ENCODE data around the gene PRAC2. TPM values are rescaled to one million over a fixed set of nuclear protein-coding genes. Genes with fewer than 3 reads are reported as not detected.

The PRAC2 gene
- total RNA-seq, 1 experiment from 2014 or later, result not detected

GRCh38 chr17:48747445-48748363, 24.7 kb downstream of the PRAC2 start:
- Histone ChIP-seq H2AFZ (ENCODE audit: low read depth, low read length, poor library complexity, severe bottlenecking) (no peak overlapping the region), H3K9me3 (ENCODE audit: control insufficient read depth in 1 of 2, insufficient read depth in 1 of 2, low read depth in 1 of 2, low read length in 2 of 2) (no peaks in the 10 kb centered on the region), H3K27ac (ENCODE audit: low read depth, low read length) (no peak overlapping the region), H3K4me2 (ENCODE audit: low read length) (no peak overlapping the region), H3K27me3 (ENCODE audit: insufficient read depth, low read length) (peaks cover 36% of the 10 kb centered on the region), H3K4me3 (replicated peaks in 1 of 2; ENCODE audit: low read depth in 1 of 2, low read length in 2 of 2) (no peak overlapping the region), H3K4me1 (ENCODE audit: control insufficient read depth in 1 of 2, insufficient read depth in 2 of 2, low read length in 2 of 2) (no peaks in the 10 kb centered on the region), H3K79me2 (ENCODE audit: insufficient read depth, low read length) (no peaks in the 10 kb centered on the region), H3K9me2 (ENCODE audit: insufficient read depth) (no peaks in the 10 kb centered on the region), H3K36me3 (ENCODE audit: control insufficient read depth in 1 of 2, insufficient read depth in 2 of 2, low read length in 2 of 2) (no peaks in the 10 kb centered on the region), H4K20me1 (ENCODE audit: insufficient read depth) (no peaks in the 10 kb centered on the region), H3K9ac (ENCODE audit: low read length) (no peak overlapping the region)
- ChIA-PET RAD21 (ENCODE audit: low non-redundant PET in 1 of 2, low total read pairs in 2 of 2, uncharacterized antibody in 2 of 2, unreplicated experiment in 2 of 2) (no interaction called here), CTCF (no interaction called here), POLR2A (no interaction called here)
- BruUV-seq (replicated peaks), result no TSS peak
- TF ChIP-seq ATF3 (IDR thresholded peaks at IDR 0.05) (no peak), SIN3A (IDR thresholded peaks at IDR 0.05; ENCODE audit: low read depth) (no peak), MAX (IDR thresholded peaks at IDR 0.05) (no peak), CEBPB (IDR thresholded peaks at IDR 0.05; ENCODE audit: low read depth) (no peak)
- DNase-seq (ENCODE audit: low read depth, low spot score) (no peak), ATAC-seq (no peak)
- intact Hi-C loops (cut with micrococcal nuclease), result no loop called here

GRCh38 chr17:48748718-48749566, 26.0 kb downstream of the PRAC2 start:
- CTCF ChIA-PET, result no interaction called here
- TF ChIP-seq CBX3 (IDR thresholded peaks at IDR 0.05; ENCODE audit: low read depth), result no peak
- no peak for TF ChIP-seq CEBPB (IDR thresholded peaks at IDR 0.05; ENCODE audit: low read depth)
- TF ChIP-seq TCF7L2 (IDR thresholded peaks at IDR 0.05; ENCODE audit: borderline replicate concordance, extremely low read depth, insufficient read depth, insufficient read length), result no peak
- no peak for TF ChIP-seq REST (IDR thresholded peaks at IDR 0.05; ENCODE audit: low read depth)
- no peak for TF ChIP-seq CTCF (IDR thresholded peaks at IDR 0.05 in 2 of 3, conservative IDR thresholded peaks at IDR 0.05 in 1 of 3; ENCODE audit: borderline replicate concordance in 1 of 3, insufficient read depth in 1 of 3, low read depth in 2 of 3, low read length in 2 of 3)
- Histone ChIP-seq H2AFZ (ENCODE audit: low read depth, low read length, poor library complexity, severe bottlenecking) (no peak overlapping the region), H3K4me2 (ENCODE audit: low read length) (no peak overlapping the region), H3K4me1 (ENCODE audit: control insufficient read depth in 1 of 2, insufficient read depth in 2 of 2, low read length in 2 of 2) (peaks cover 0 to 4% of the 10 kb centered on the region in 2 experiments; a peak in 1 of 4 replicates), H3K9me3 (ENCODE audit: control insufficient read depth in 1 of 2, insufficient read depth in 1 of 2, low read depth in 1 of 2, low read length in 2 of 2) (no peaks in the 10 kb centered on the region), H3K9me2 (ENCODE audit: insufficient read depth) (no peaks in the 10 kb centered on the region), H3K27me3 (ENCODE audit: insufficient read depth, low read length) (peaks cover 26% of the 10 kb centered on the region), H3K27ac (ENCODE audit: low read depth, low read length) (no peak overlapping the region), H4K20me1 (ENCODE audit: insufficient read depth) (no peaks in the 10 kb centered on the region), H3K4me3 (replicated peaks in 1 of 2; ENCODE audit: low read depth in 1 of 2, low read length in 2 of 2) (no peak overlapping the region), H3K9ac (ENCODE audit: low read length) (no peak overlapping the region), H3K36me3 (ENCODE audit: control insufficient read depth in 1 of 2, insufficient read depth in 2 of 2, low read length in 2 of 2) (no peaks in the 10 kb centered on the region), H3K79me2 (ENCODE audit: insufficient read depth, low read length) (no peaks in the 10 kb centered on the region)
- POLR2A ChIA-PET, result no interaction called here
- RAD21 ChIA-PET (ENCODE audit: low non-redundant PET in 1 of 2, low total read pairs in 2 of 2, uncharacterized antibody in 2 of 2, unreplicated experiment in 2 of 2), result no interaction called here
- DNase-seq (ENCODE audit: low read depth, low spot score) (no peak), ATAC-seq (no peak)
- BruUV-seq (replicated peaks), result no TSS peak
- intact Hi-C loops (cut with micrococcal nuclease), result no loop called here
